8988T (cell line): ENCODE data around the gene SLC22A4.

Experiments
- DNase-seq: peaks from one replicate; pipeline ENCODE4 v3.0.0; 2011

Gene SLC22A4

GRCh38 chr5:132277256-132277655, 16.9 kb upstream of the SLC22A4 start:
- no peak for DNase-seq

- DNase-seq = no peak
These were observed 16.0 kb upstream of the SLC22A4 start for GRCh38 chr5:132277971-132278853.

GRCh38 chr5:132279801-132280200, 14.4 kb upstream of the SLC22A4 start:
- no peak for DNase-seq

- DNase-seq = no peak
These were observed 13.6 kb upstream of the SLC22A4 start for GRCh38 chr5:132280371-132281240.

GRCh38 chr5:132281856-132282614, 12.2 kb upstream of the SLC22A4 start:
- DNase-seq = no peak

GRCh38 chr5:132283423-132284043, 10.7 kb upstream of the SLC22A4 start:
- DNase-seq = no peak

- DNase-seq = no peak
These were observed 5.1 kb upstream of the SLC22A4 start for GRCh38 chr5:132289097-132289496.

DNA sequence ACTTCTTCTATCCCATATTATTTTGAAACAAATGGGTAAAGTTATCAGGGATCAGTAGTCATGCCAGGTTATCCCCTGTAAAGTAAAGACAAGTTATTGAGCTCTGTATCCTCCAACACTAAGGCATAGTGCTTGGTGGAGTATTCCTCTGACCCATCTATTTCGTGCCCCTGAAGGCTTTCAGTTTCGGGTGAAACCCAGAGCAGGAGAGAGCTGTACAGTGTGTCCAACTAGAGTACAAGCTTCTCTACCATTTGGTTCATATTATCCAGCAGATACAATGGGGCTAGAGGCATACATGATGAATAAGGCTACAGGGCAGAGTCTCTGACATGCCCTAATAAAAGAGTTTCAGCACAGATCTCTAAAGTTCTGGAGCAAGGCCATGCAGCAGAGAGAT, 3.2 kb upstream of the SLC22A4 start:
- no peak for DNase-seq

- DNase-seq = peak; percentile 66
These were observed 865 bp upstream of the SLC22A4 start for GRCh38 chr5:132293066-132293991.

DNA sequence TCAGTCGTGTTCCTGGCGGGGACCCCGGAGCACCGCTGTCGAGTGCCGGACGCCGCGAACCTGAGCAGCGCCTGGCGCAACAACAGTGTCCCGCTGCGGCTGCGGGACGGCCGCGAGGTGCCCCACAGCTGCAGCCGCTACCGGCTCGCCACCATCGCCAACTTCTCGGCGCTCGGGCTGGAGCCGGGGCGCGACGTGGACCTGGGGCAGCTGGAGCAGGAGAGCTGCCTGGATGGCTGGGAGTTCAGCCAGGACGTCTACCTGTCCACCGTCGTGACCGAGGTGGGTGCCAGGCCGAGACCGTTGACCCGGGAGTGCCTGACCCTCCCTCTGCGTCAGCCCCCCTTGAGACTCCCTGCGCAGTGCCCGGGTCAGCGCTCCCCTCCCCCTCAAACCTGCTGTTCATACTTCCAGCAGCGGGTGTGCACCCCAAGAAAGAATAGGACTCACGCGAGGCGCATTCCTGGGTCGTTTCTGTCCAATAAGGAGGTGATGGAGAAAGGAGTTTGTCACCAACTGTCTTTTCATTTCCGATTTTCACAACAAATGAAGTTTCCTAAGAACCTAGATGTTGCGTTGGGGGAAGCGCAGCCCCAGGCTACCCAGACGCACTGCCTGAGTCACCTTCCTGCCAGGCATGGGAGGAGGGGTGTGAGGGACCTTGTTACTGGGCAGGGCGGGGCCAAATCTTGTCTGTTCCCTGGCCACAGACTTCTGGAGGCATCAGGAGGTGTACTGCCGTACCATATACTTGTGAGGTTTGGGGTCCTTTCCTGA, 722 bp downstream of the SLC22A4 start:
- DNase-seq = no peak

- no peak for DNase-seq
These were observed 1.6 kb downstream of the SLC22A4 start for GRCh38 chr5:132295505-132296411.

DNA sequence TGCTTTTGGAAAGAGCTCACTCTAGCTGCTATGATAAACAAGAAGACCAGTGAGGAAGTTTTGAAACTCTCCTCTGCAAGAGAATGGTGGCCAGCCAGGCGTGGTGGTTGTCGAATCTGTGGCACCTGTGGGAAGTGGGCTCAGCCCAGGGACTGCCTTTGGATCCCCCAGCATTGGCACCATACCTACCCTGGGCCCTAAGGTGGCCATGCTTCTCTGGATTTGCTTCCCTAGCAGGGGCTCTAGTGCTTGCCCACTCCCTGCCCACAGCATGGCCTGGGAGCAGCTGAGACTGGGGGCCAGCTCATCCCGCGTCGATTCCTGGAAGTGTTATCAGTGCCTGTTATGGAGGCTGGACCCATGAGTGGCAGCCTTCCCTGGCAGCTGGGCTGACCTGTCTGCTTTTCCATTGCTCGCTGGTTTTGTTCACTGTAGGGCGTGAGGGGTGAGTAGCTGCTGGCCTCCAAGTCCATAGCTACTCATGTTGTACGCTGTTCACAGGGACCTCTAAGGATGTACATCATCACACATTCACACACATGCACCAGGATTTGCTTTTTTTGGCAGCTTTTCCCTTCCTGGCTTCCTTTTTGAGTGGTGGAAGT, 2.3 kb downstream of the SLC22A4 start:
- no peak for DNase-seq

DNA sequence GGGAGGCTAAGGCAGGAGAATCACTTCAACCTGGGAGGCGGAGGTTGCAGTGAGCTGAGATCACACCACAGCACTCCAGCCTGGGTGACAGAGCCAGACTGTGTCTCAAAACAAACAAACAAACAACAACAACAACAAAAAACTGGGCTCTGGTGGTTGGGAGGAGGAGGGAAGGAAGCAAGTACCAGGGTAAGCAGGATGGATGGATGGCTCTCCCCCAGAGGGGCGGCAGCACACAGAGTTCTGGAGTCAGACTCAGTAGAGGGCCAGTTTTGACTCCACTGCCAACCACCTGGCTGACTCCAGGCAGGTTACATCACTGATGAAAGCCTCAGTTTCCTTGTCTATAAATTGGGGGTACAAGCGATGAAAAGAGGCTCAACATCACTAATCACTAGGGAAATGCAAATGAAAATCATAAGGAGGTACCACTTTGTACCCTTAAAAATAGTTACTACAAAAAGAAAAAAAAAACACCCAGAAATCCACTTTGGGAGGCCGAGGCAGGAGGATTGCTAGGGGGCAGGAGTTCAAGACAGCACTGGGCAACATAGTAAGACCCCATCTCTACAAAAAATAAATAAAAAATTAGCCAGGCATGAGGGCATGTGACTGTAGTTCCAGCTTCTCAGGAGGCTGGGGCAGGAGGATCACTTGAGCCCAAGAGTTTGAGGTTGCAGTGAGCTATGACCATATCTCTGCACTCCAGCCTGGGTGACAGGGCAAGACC, 3.2 kb downstream of the SLC22A4 start:
- DNase-seq = no peak

DNA sequence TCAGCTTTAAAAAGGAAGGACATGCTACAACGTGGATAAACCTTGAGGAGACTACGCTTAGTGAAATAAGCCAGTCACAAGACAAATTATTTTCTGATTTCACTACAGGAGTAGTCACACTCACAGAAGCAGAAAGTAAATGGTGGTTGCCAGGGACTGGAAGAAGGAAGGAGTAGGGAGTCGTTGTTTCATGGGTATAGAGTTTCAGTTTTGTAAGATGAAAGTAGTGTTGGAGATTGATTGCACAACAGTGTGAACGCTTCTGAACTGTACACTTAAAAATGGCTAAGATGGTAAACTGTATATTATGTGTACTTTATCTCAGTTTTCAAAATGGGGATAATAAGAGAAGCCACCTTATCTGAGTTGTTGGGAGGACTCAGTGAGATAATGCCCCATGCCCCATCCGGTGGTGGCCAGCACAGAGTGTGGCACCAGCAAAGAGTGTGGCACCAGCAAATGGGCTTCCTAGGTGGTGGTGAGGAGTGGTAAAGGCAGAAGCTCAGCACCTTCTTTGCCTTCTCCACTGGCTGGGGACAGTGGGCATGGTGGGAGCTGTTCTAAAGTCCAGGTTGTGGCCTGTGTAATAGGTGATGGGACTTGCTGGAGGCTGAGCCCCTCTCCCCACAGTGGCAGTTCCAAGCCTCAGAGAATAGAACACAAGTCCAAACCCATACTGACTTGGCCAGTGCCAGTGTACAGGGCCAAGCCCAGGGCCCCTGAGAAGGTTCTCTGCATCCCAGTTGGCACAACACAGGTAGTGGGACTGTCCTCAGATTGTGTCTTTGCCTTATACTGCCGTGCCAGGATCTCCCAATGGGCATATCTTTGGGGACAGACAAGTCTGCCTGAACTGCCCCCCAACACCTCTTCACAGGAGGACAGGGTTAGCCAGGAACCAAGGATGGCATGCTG, 4.4 kb downstream of the SLC22A4 start:
- no peak for DNase-seq

DNA sequence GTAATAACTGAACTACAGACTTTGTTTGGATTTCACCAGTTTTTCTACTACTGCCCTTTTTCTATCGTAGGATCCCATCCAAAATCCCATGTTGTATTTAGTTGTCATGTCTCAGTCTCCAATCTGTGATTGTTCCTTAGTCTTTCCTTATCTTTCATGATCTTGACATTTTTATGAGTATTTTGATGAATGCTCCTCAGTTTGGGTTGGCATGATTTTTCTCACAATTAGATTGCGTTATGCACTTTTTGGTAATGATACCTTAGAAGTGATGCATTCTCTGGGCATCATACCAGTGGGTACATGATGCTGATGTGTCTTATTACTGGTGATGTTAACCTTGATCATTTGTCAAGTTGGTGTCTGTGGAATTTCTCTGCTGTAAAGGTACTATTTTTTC, 5.7 kb downstream of the SLC22A4 start:
- DNase-seq = no peak

- no peak for DNase-seq
These were observed 6.6 kb downstream of the SLC22A4 start for GRCh38 chr5:132300577-132301343.
